HG03025 (cell line): ENCODE results near the gene LTC4S.

Experiments used
- ATAC-seq: cut with Tn5 transposase; IDR thresholded peaks from one replicate; pipeline ENCODE4 v1.9.1; 2021; ENCODE audit warnings: mild to moderate bottlenecking, moderate library complexity; ENCODE audit not compliant: unreplicated experiment, low FRiP score

The LTC4S gene

DNA sequence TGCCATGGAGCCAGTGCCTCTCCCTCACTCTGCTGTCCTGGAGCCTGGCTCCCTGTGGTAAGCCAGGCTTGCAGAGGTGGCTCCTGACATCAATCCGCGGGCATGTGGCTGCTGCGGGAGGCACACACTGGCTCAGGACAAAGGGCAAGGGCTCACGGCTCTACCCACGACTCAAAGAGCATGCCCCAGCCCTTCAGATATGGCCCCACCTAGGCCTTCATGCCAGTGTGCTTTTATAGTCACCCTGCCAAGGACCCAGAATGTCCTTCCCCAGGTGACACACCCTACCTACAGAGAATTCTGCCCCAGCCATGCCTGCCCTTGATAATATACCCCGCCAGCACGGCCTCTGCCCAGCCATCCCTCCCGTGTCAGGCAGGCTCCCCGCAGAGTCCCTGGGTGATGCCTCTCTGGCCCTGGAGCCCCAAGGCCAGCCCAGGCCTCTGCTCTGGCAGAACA, 11.3 kb downstream of the LTC4S start:
- ATAC-seq: no peak

DNA sequence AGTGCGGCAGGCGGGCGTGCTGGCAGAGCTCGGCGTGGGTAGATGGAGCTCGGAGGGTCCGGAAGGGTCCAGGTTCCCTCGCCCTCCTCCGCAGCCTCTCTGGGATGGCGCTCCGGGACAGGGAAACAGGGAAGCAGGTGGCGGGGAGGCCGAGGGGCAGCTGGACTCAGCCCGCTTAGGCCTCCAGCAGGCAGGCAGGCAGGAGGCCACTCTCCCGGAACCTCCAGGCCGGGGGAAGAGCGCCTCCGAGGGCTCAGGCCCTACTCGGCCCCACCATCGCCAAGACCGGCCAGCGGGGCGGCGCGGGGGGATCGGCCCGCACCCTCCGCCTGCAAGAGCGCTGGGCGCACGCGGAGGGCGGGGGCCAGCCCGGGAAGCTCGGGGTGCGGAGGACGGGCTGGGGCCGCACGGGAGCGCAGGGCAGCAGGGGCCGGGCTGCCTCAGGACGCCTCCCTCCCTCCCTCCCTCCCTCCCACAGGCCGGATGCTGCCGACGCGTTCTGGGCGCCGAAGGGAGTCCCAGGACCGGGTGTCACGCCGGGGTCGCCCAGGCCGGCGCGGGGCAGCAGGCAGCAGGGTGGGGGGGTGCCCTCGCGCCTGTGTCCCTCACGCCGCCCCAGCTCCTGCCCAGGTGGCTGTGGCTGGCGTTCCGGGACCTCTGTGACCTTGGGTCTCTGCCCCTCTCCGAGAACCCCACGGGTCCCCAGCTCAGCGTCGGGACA, 11.9 kb downstream of the LTC4S start:
- ATAC-seq: peak; percentile 20

DNA sequence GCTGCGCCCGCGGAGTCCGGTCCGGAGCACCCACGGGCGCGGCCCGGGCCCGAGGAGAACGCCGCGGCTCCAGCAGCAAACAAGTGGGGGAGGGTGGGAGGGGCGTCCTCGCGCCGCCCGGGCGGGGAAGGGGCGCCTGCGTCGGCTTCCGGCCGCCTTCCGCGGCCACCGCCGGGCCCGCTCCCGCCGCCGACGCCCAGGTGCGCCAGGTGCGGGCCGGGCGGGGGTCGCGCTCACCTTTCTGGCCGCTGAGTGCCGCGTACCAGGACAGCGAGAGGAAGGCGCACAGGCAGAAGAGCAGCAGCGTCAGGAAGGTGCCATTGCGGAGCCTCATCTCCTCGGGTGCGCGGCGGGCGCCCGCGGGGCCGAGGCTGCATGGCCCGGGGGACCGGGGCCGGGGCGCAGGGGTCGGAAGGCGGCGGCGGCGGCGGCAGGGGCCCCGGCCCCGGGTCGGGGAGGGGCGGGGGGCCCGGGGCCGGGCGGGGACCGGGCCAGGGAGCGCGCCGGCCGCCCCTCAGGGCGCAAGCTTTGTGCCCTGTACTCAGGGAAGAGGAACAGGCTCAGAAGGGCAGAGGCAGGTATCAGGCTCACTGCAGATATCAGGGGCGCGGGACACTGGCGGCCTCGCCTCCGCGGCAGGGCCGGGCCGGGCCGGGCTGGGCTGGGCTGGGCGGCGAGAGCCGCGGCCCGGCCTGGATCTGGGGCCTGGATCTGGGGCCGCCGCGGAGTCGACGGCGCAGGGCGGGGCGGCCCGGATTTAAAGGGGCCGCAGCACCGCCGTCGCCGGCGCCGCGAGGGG, 12.7 kb downstream of the LTC4S start, which contains the start of gene MGAT4B:
MGAT4B (minus strand) TSS at position 617 of the 799 bp plus-strand sequence; CDS start at position 334, 283 bp downstream.
- peak; percentile 65 for ATAC-seq

DNA sequence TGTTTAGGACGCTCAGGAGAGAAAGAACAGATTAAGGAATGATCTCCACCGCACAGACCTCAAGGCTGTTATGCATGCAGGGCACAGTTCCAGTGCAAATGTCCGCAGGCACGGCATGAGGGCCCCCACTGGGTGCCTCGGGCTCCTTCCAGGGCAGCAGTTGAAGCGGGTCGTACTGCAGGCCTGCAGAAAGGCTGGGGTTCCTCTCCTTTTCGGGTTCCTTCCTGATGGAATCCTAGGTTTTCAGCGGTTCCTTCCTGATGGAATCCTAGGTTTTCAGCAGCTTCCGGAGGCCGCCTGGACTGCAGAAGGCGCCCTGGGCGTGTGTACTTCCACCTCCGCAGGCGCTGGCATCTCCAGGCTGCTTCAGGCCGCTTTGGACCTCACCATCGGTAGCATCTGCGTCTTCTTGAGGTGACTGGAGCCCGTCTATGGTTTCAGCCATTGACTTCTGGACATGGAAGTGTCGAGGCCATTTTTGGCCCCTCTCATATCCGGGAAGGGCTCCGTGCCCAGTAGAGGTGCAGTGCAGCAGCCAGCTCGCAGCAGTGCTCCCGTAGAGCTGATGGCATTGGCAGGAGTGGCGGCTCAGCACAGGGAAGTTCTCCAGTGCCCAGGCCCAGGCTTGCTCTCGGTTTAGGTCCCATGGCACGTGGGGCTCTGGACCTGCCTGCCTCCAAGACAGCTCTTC, 18.5 kb downstream of the LTC4S start:
- ATAC-seq: no peak

DNA sequence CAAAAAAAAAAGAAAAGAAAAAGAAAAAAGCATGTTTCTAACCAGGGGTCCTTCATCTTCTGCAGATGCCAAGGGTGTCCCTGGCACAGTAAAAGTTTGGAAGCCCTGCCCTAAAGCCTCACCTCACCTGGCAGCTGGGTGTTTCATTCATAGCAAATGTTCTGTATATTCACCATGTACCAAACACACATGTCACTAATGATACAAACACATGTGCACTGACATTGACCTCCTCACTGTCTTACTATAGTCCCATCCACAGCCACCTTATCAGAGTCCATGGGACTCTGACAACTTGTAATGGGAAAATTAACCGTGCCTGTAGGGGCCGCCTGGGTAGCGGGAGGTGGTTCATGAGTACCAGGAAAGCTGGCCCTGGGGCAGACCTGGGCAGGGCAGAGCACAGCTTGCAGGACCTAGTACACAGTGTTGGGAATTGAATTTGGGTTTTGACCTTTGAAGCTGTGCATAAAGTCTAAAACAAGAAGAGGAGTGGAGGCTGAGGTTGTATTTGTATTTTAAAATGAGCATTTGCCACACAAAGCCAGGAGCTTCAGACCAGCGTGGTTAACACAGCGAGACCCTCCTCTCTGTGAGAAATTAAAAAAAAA, 19.3 kb downstream of the LTC4S start:
- ATAC-seq: no peak

DNA sequence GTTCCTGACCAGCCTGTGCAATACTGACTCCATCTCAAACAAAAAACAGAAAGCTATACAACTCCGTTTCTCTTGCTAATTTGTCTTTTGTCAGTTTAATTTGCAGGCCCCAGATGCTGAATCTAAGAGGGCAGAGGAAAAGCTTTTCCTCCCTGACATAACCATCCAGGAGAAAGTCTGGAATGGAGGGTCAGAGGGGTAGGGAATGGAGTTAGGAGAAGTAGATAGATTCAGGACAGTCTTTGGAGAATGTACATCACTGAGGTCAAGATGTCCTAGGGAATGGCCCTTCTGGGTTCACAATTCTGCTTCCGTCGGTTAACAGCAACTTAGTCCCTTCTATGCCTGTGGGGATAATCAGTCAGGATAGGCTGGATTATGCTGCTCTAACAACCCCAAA, 20.3 kb downstream of the LTC4S start:
- ATAC-seq: no peak

DNA sequence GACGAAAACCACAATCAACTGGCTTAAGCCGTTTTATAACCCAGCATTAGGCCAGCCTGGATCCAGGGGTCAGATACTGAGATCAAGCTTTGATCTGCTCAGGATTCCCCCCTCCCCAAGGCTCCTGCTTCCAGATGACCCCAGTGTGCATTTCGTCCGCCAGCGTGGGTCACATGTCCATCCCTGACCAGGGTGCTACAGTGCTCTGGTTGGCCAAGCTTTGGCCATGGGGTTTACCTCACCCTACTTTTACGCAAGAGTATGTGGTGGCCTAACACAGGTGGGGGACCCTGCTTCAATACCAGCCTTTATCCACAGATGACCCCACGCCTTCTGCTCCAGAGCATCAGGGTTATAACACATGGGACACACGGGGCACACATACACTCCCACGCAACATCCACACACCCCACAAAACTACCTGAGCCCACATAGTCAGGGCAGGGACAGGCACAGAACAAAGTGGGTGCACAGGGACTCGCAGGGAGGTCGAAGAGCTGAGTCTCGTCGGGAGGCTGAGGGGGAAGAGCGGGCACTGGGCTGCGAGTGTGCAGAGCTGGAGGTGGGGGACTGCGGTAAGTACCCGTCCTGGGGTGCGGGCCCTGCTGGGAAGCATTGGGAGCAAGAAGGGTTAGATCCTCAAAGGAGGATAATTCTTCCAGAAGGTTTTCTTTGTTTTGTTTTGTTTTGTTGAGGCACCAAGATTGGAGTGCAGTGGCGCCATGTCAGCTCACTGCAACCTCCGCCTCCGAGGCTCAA, 21.9 kb downstream of the LTC4S start:
- ATAC-seq: no peak

DNA sequence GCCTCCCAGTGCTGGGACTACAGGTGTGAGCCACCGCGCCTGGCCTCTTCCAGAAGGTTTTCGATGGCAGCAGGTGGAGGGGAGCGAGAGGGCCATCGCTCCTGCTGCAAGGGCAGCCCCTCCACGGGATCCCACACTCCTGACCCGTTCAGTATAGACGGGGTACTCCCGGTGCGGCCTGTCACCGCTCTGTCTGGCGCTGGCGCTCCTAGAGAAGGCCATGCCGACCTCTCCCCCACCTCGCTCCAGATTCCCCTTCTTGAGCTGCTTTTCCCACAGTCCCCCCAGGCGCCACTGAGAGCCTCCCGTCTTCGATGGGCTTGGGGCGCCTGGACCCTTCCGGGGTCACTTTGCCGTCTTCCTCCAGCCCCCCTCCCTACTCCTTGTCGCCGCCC, 22.6 kb downstream of the LTC4S start:
- no peak for ATAC-seq

DNA sequence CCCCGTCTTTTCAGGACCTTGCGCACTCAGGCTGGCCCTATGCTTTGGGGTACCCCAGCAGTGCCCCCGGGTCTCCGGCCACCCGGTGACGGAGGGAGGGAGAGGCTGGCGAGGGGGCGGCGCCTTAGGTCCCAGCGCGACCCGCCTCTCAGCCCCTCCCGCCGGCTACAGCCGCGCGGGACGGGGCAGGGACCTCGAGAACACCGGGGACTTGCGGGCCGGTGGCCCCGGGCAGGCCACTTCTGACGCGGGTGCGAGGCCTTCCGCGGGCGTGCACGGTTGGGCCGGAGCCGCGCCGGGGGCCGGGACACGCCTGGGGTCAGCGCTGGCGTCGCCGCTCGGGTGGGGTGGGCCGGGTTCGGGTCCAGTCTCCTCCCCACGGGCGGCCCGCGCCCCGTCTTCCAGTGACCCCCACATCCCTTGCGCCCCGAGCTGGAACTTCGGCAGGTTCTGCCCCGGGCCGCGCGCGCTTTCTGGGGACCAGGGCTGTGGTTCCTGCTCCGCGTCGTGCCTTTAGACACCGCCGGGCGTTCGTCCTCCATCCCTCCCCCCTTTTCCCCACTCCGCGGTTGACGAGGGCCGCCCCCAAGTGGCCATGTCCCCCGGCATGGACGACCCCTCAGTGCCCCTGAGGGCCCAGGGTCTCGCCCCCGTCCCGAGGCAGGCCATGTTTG, 23.1 kb downstream of the LTC4S start:
- no peak for ATAC-seq

DNA sequence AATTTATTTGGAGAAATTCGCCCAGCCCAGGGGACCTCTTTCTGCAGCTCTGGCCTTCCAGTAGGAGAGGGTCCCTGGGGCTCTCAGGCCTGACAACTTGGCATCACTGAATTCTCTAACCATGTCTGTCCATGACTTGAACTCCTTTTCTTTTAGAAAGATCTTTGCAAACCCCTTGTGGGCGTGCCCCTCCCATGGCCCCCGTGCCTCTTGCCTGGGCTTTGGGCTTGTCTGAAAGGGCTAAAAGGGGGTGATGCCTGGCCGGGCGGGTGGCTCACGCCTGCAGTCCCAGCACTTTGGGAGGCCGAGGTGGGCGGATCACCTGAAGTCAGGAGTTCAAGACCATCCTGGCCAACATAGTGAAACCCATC, 23.7 kb downstream of the LTC4S start:
- ATAC-seq: no peak

DNA sequence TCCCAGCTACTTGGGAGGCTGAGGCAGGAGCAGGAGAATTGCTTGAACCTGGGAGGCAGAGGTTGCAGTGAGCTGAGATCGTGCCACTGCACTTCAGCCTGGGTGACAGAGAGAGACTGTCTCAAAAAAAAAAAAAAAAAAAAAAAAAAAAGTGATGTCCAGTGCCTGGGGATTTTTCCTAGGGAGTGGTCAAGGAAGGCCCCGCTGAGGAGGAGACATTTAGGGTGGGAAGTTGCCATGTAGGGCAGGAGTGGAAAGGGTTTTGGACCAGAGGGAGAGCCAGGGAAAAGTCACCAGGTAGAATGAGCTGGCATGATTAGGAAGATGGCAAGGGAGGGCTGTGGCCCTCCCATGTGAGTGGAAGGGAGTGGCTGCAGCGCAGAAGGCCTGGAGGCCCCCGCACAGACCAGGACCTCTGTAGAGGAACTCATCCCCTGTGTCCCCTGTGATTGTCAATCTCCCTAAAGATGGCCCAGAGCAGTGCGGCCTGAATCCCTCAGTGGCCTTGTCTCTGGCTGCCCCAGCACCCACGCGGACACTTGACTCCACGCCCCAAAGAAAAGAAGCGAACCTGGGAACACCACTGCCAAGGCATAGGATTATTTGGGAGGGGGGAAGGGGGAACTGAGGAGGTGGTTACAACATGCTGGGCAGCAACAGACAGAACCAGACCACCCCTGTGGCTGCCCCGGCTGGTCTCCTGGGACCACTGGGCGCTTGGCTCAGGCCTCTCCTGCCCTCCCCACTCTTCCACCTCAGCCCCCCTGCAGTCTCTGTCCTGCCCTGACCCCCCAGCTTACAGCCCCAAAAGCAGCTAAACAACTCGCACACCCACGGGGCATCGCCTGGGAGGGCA, 24.3 kb downstream of the LTC4S start:
- no peak for ATAC-seq

DNA sequence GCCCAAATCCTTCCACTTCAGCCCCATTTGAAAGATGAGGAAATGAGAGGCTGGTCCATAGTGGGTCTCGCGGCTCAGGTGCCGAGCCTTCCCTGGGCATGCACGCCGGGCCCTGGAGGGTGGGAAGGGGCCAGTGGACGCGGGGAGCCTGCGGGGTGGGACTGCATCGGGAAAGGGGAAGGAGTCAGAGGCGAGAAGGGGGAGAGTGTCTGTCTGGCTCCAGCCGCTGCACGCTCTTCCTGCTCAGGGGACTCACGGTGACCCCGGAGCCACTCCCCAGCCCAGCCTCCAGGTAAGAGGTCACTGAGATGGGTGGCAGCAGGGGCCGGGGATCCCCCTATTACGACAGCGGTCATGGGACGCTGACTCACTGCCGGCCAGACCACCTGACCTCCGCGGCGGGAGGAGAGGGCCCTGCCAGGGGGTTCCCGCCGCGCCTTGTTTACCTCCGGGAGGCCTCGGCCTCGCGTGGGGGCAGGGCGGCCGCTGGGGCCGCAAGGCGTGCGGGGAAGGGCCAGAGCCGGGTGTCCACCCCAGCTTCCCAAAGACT, 25.0 kb downstream of the LTC4S start:
- ATAC-seq: peak; percentile 41

DNA sequence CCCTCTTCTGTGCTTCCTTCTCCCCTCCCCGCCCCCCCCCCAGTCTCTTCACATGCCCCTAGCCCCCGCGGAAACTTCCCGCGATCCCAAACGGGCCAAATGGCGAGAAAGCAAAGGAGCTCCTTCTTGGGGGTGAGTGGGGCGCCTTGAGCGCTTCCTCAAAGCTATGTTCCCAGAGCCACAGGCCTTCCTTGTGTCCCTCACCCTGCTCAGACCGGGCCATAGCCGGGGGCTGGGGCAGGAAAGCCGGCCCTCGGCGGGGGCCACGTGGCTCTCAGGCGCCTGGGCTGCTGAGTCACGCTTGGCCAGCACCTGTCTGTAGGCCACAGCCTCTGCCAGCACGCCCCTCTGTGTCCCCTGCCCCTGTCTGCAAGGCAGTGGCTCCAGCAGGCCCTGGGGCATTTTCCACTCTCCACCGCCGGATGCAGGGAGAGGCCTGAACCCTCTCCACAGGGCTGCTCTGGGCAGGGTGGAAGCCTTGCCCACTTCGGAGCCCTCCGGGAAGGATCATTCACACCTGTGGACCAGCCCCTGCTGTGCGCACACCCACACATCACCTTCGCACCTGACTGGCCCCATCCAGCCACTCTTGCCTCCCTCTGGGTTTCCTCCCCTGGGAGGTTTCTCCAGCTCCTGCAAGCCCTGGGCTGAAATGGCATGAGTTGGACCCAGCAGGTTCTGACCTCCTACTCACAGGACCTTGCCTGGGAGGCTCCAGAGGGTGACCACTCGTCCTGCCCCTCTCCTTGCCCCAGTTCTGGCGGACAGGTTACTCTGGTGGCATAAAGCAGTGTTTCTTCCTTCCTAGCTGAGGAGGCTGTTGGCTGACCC, 25.7 kb downstream of the LTC4S start:
- peak; percentile 17 for ATAC-seq

DNA sequence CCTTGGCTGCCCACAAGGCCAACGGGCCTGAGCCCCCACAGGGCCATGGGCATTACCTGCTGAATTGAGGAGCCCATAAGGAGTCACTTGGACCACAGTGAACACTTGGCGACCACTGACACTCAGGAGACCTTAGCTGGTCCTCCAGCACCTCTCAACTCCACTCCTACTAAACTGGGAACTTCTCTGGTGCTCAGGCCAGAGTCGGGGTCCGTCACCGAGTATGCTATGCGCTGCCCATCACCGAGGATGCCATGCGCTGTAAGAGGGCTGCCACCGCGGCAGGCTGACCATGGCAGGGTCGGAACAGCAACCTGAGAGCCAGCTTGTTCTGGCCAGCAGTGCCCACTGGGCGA, 26.3 kb downstream of the LTC4S start:
- ATAC-seq: no peak

DNA sequence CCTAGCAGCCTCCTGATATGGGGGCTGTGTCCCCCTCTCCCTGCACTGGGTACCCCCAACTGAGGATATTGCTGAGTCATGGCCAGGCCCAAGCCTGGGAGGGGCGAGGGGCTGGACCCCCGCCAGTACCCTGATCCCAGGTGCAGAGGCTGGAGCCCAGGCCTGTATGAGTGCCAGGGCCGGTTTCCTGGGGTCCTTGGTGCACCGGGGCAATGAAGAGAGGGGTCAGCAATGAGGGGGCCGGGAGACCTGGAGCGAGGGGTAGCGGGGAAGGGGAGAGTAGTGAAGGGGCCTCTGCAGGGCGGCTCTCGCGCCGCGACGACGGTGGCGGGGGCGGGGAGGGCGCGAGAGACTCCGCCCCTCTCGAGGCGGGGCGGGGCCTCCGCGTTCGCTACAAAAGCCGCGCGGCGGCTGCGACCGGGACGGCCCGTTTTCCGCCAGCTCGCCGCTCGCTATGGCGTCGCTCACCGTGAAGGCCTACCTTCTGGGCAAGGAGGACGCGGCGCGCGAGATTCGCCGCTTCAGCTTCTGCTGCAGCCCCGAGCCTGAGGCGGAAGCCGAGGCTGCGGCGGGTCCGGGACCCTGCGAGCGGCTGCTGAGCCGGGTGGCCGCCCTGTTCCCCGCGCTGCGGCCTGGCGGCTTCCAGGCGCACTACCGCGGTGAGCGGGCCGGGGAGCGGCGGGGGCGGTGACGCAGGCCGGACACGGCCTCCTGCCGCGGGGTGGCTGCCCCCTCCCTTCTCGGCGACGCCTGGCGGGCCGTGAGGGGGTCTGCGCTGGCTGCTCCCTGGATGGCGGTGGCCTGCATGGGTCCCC, 26.9 kb downstream of the LTC4S start, which contains the start of gene SQSTM1:
SQSTM1 (plus strand) TSS at position 423 of the 815 bp plus-strand sequence; CDS start at position 455, 32 bp downstream.
- ATAC-seq: peak; percentile 36

DNA sequence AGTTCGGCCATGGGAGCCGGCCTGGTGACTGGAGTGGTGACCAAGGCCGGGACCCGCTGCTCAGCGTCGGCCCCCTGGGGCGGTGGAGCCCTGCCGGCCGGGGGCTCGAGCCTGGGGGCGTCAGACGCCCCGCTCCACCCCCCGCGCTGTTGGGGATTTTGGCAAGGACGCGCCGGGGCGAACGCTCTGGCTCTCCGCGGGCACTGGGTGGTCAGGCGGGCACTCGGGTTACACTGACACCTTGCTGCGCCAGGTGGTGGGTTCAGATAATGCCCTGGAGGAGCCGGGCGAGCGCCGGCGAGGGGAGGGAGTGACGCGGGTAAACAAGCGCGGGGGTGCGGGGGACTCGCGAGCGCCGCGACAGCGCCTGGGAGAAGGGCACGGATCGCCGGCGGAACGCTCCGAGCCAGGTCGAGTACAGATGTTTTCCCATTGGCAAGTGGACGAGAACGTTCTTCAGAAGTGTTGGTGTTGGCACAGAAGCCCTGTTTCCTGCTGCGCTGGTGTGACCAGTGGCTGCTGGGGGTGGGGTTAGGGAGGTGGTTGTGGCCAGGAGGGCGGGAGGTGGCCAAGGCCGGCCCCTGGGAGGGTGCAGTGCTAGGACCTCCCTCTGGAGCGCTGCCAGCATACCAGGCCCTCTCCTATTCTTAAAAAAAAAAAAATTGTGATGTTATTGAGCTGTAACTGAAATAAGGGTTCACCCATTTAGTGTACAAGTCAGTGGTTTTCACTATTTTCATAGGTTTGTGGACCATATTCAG, 27.7 kb downstream of the LTC4S start:
- ATAC-seq: peak; percentile 42
